Non-pigmented ciliary epithelial cell (primary cell): ENCODE results near the gene BNC1.
"Not testable (repeated sequence)": the region's sequence is repeated elsewhere in the genome, so short reads cannot be mapped to it uniquely, and the experiment has no call there.

ENCODE experiments used
- DNase-seq: peaks from one replicate; pipeline ENCODE4 v3.0.0-alpha.2; 2010; ENCODE audit warnings: low read depth

BNC1 gene

DNA sequence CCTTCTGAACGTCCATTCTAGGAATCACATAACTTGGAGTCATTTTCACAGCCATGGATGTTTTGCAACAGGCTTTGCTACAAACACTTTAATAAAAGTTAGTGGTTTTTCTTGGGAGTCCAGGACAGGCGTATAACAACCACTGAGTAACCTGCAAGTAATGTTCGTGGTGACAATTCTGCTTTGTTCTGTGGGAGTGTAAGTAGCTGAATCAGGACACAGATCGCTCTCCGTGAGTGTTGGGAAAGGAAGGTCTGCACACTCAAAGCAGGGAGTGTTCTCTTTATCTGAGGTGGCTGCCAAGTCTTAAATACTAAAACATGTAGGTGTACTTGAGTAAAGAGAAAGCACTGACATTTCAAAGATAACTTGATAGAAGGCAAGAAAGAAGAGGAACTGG lies 7.9 kb upstream of the BNC1 start:
- no peak for DNase-seq

DNA sequence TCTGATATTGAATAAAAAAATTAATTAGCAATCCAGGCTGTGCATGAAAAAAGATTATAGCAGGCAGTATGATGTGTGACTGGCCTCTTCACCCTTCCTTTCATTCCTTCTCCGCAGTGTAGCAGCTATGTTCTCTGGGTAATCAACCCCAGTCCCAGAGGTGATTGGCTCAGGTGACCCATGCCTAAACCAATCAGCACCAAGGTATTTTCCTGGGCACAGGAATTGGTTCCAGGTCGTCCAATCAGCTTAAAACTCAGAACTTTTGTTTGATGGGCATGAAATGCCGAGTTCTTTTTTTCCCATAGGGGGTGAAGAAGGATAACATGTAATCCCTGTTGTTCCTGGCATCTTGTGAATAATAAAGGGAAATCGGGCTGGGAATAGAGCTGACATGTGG lies 5.8 kb upstream of the BNC1 start:
- DNase-seq, result no peak

DNA sequence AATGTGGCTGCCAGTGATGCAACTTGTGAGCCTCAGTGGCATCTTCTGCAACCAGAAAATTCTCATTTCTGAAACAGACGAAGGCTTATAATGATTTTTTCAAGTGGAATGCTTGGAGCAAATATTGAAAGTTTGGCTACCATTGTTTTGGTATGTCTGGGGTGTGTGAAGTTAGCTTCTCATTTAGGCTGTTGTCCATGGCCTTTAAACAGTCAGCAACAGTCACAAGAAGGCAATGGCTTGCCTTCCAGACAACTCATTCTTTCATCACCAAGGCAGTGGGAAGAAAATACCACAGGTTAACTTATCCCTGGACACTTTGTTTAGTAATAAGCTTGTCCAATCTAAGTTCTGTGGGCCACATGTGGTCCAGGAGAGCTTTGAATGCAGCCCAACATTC lies 4.7 kb upstream of the BNC1 start:
- no peak for DNase-seq

DNA sequence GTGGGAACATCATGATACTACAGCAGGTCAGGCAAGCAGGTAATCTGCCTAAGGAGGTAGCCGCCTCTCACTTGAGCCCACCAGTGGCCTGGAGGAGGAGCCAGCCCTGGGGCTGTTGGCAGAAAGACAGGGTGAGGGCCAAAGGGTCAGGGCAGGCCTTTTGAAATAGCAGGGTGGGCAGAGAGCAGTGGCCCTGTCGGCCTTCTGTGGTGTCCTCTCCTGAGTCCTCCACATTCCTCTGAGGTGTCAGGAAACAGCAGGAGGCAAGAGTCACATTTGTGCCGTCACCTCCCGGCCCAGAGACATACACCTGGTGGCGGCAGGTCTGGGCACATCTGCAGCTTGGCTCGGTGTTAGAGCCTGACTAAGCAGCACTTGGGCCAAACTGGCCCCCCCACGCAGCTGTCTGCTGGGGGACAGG lies 3.9 kb upstream of the BNC1 start:
- DNase-seq, result no peak

DNA sequence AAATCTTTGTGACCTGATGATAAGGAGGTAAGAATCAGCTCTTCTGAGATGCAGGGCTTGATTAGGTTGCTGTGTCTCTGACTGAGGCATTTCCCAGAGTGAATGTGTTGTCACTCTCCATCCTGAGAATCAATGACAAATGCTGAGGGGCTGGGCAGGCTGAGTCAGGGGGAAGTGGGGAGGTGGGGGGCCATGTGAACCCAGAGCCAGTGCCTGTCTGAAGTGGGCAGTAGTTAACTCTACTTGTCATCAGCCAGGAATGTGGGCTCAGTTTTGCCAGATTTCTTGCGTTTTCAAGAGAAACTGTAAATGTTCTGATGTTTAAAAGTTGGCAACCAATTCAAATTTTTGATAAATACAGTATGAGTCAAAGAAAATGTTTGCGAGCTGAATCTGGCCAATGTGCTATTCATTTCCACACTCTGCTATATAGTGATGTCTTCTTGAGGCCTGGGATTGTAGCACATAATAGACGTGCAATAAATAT lies 3.1 kb upstream of the BNC1 start:
- DNase-seq, result peak; percentile 90

DNA sequence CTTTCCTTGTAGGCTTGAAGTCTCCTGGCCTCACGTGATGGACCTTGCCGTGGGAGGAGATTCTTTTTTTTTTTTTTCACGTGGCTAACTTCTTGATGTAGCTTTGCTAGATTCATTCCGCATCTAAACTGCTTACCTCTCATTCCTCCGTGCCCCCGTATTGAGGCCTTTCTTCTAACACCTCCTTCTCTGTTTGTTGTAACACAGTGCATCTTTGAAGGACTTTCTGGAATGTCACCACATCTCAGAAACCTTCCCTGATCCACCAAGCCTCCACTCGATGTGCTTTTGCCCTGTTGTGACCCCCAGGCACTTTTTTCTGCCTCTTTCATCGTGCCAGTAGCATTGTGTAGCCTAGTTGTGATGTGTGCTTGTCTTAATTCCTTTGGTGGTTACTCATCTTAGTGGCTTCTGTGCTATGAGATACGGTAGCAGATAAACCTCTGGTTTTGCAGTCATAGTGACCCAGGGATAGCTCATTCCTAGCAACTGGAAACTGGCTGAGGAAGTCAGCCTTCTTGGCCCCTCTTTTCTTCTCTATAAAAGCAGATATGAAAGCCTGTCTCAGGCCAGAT lies 1.6 kb upstream of the BNC1 start:
- DNase-seq, result peak; percentile 78

DNA sequence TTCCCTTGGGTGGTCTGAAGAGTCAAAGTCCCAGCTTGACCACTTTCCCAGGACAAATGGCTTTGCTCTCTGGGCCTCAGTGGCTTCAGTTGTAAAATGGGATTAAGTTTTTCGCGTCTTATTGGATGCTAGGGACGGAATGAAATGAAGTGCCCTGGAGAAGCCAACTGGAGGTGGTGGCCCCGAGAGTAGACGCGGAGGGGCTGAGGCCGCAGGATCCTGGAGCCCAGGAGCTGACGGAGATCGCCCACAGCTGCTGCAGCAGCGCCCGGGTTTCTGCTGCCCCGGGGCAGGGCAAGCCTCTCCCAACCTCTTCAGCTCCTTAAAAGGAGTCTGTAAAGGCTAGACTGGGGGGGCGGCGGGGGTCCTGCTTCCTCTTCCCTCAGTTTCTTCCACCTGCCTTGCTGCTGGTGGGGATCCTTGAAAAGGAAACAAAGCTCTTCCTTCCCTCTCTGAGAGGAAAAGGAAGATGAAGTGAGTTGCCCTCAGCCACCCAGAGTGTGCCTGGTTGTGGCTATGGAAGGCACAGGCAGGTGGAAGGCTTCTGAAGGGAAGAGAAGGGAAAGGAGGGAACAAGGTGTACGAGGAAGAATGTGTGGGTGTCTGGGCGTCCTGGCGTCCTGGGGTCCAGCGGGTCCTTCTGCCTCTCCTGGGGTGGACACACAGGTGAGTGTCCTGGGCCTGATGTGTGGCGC lies 967 bp upstream of the BNC1 start:
- no peak for DNase-seq

DNA sequence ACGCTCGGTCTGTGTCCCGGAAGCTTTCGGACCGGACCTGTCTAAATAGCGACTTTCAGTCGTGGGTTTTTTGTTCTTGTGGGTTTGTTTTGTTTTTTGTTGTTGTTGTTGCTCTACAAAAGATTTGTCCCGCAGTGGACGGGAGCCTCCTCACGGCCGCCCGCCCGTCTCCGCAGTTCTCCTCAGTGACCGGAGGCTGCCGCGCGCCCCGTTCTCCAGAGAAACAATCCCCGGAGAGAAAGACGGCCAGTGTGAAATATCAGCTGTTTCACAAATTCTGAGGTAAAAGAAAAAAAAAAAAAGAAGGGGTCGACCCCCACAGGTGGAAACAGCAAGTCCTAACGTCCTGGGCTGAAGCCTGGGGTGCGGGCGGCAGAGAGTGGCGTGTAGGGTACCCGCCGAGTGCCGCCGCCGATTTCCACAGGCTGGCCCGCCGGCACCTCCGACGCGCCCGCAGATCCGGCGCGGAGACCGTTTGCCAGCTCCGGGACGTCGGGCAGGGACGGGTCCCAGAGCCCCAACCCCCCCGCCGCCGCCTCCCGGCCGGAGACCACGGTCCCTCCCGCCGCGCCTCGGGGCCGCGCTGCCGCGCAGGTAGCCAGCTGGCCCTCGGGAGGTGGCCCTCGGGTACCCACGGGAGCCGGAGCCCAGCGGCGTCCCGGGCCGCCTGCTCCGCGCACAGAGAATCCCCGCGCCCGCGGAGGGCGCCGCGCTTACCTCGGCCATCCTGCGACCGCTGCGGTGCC lies 478 bp downstream of the BNC1 start:
- no peak for DNase-seq

DNA sequence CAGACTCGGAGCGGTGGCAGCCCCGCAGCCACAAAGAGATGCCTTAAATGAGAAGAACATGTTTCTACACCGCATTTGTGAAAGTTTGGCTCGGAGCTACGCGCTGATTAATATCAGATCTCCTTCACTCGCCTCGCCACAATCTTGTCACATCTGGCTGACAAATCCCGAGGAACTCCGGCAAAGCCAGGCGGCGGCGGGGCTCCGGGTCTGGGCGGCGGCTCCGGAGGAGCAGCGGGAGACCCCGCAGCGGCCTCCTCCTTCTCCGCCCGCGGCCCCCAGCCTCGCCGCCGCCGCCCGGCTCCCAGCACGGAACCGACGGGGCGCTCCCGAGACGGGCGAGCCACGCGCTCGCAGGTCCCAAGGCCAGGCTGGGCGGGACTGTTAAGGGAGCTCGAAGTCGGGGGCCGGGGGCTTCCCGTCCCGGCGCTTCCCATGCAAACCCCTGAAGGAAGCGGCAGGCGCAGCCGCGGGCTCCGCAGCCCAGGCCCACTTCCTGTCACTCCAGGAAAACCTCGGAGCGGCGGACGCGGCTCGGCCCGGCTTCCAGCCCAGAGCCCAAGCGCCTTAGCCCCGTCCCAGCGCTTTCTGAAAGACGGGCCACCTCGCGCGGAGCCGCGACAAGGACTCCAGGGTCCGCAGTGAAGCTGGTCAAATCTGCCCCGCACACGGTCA lies 1.2 kb downstream of the BNC1 start:
- no peak for DNase-seq

DNA sequence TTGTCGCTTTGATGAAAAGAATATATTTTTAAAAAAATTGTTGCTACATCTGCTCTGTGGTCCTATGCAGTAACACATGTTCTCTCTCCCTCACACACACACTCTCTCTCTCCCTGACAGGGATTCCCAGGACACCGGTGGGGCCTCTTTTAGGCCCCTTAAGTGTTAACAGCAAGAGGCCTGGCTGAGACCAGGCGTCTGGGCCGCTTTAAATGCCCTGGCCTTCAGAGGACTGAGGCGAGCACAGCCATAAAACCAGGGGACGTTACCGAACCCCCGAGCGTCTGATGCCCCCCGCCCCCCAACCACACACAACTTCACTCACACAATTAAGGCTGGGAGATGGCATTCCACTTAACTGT lies 1.7 kb downstream of the BNC1 start:
- DNase-seq, result no peak

DNA sequence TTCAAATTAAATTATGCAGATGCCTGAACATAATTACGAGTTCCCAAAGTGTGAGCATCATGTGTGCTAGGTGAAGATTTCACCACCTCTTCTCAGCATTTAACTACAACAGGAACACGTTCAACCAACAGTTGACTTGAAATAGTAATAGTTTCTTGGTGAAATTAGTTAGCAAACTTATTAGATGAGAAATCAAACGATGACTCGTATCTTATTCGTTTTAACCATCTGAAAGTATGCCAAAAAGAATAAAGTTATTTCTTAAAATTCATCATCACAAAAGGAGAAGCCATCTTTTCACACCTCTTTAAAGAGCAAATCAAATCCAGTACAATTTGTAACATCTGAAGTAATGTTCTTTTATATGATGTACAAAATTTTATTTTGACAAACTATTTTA lies 2.3 kb downstream of the BNC1 start:
- no peak for DNase-seq

DNA sequence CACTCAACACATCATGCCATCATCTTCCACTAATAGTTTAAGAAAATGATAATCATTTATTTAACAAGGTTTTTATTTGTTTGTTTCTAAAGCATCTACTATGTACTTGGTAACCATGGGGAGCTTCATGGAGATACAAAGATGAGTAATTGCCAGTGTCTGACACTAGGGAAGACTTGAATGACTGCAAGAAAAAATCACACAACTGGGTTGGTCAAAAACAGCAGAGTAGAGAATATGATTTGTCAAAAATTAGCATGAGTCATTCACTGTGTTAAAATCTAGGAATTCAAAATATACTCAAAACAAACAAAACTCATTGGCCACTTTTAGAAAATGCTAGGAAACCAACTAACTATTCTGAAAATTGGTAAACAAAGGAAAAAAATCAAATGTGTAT lies 6.3 kb downstream of the BNC1 start:
- DNase-seq, result peak; percentile 46

DNA sequence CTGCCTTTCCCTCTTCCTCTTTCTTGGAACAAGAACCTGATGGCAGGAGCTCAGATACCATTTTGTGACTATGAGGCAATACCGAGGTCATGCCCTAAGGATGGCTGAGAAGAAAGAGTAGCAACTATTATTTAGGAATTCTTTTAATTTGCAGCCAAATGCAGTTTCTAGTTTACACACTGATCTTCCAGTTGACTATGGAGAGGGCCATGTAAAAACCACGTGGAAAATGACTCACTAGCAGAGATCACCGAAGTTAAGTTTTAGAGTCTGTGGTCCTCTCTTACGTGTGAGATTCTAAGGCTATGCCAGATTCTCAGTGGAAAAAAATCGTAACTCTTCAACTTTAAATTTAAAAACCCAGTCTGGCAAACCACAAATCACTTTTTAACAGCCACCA lies 7.8 kb downstream of the BNC1 start:
- no peak for DNase-seq

DNA sequence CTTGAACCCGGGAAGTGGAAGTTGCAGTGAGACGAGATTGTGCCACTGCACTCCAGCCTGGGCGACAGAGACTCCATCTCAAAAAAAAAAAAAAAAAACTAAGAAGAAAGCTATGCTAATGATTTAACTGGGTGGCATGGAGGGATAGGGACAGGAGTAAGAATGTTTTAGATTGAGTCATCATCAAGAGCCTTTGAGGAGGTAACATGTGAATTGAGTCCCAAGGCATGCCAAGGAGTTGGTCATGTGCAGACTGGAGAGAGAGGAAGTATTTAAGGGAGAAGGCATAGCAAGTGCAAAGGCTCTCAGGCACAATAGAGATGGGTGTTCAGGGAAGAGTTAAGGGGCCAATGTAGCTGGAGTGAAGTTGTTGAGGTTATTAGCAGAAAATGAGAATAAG lies 9.1 kb downstream of the BNC1 start:
- DNase-seq, result no peak

DNA sequence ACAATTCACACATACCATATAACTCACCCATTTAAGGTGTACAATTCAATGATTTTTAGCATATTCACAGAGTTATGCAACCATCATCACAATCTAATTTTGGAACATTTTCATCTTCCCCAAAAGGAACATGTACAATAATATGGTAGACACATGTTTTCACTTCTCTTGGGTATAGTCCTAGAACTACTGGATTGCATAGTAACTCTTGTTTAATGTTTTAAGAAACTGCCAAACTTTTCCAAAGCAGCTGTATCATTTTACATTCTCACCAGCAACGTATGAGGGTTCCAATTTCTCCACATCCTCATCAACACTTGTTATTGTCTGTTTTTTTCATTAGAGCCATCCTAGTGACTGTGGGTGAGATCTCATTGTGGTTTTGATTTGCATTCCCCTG lies 14.3 kb downstream of the BNC1 start:
- no peak for DNase-seq

DNA sequence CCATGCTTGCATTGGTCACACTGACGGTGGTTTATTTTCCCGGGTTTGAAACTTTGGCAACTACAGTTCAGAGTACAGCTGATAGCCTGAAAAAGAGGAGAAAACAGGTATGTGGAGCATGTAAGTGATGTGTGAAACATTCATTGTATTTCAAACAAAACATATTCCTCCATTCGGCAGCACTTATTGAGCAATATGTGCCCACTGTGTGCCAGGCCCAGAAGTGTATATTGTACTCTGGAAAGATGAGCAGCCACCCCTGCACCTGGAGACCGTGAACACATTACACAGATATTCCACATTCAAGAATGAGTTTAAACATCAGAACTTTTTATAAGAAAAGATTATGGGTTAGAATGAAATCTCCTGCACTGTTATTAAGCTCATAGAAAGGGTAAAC lies 16.3 kb downstream of the BNC1 start:
- DNase-seq, result no peak

DNA sequence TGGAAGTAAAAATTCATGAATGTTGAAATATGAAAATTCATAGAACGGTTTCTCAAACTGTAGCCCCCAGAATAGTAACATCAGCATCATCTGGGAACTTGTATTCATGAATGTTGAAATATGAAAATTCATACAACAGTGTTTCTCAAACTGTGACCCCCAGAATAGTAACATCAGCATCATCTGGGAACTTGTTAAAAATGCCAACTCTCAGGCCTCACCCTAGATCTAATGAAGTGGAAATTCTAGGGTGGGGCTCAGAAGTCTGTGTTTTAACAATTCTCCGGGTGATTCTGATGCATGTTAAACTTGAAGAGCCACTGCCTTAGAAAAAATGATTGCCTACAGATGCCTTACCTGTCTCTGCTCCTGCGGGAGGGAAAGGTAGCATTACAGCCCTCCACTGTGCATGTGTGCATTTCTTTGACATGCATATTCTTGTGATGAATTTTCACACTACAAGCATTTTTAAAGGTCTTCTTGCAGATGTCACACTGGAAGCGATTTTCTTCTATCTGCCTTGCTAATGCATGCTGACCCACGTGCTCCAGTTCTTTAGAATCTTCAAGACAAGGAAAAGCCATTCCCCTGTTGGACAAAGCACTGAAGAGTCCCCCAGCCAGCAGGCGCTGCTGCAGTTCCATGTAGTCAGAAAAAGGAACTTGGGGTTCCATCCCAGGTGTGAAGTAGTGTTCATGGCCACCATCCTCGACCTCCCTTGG lies 21.7 kb downstream of the BNC1 start:
- no peak for DNase-seq

DNA sequence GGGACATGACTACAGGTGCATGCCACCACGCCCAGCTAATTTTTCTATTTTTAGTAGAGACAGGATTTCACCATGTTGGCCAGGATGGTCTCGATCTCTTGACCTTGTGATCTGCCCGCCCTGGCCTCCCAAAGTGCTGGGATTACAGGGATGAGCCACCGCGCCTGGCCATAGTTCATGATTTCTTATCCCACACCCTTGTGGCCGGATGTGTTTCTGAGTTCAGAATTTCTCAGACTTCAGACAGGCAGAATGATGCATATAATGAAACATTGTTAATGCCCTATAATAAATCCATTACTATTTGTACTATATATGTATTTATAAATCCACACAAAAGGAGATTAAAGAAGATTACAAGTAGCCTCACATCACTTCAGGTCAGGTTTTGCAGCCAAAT lies 22.3 kb downstream of the BNC1 start:
- DNase-seq, result not testable (repeated sequence)

DNA sequence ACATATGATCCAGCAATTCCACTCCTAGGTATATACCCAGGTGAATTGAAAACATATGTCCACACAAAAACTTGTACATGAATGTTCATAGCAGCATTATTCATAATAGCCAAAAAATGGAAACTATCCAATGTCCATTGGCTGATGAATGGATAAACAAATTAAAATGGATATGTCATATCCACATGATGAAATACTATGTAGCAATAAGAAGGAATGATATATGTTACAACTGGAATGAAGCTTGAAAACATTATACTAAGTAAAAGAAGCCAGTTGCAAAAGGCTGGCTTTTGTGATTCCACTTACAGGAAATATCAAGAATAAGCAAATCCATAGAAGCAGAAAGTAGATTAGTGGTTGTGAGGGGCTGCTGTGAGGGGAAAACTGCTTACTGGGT lies 33.7 kb downstream of the BNC1 start:
- no peak for DNase-seq

DNA sequence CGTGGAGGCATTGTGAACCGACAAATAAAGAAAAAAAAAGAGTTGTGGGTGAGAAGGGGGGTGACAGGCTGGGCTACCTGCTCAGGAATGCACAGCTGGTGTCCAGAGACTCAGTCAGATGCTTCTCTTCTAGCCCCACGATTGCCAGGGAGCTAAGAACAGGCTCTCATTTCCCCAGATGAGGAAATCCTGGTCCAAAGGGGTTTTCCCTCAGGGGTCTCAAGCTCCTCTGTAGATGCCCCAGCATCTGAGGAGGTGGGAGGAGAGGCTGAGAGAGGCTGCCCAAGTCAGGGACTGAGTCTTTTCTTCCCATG lies 35.5 kb downstream of the BNC1 start:
- DNase-seq, result no peak

DNA sequence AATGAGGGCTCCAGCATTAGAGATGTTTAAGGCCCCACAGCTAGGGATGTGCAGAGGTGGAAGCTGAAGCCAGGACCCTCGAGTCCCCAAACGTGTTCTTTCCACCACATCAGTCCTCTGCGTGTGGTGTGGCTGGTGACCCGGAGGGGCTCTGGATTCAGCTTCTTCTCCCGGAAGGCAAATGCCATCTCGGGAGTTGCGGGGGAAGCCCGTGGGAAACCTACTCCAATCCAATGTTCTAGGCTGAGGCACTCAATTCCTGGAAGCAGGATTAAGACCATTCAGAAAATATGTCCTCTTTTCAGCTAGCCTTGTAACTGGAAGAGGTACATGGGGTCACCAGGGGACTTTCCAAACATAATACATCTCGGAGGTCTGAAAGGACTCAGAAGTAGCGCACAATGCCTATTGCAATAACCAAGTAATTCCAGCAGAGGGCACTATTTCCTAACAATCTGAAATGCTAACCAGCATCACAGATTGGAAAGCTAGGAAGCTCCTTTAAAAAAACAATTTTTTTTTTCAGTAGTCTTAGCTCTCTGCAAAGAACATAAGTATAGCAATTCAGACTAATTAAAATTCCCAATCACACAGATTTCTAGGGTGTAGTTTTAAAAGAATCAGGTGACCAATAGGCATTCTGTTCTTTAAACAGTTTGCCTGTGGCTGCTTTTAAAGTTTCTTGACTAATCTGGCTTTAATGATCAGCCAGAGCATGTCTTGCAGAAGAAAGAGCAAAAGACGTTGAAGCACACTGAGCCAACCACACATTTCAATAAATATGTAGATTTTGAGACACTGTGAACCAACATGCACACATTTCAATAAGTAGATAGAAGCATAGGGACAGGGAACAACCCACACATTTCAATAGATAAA lies 36.1 kb downstream of the BNC1 start:
- DNase-seq, result peak; percentile 41
